Measurements from ENCODE around the gene MEOX1.
A peak's percentile ranks its signal among the peaks of the same experiment; 100 is the strongest.

MEOX1 gene

GRCh38 chr17:43670645-43671030, 8.9 kb upstream of the MEOX1 start:
- no peak for TF ChIP-seq CTCF (IDR thresholded peaks at IDR 0.05; ENCODE audit: low read depth, low read length)
- Histone ChIP-seq H3K4me3 (ENCODE audit: low read depth, low read length) (no peak overlapping the region), H3K27ac (no peak overlapping the region), H3K27me3 (ENCODE audit: insufficient read depth, low read depth, severe bottlenecking) (no peaks in the 10 kb centered on the region), H3K9me3 (ENCODE audit: severe bottlenecking) (no peaks in the 10 kb centered on the region), H3K36me3 (no peaks in the 10 kb centered on the region)
- DNase-seq, result no peak

- DNase-seq, result no peak
- Histone ChIP-seq H3K27ac (peak overlapping the region; percentile 29; the same call in 1 of the 2 replicates), H3K9me3 (ENCODE audit: severe bottlenecking) (no peaks in the 10 kb centered on the region), H3K27me3 (ENCODE audit: insufficient read depth, low read depth, severe bottlenecking) (no peaks in the 10 kb centered on the region), H3K4me3 (ENCODE audit: low read depth, low read length) (no peak overlapping the region), H3K36me3 (no peaks in the 10 kb centered on the region)
- TF ChIP-seq CTCF (IDR thresholded peaks at IDR 0.05; ENCODE audit: low read depth, low read length), result no peak
Observed at GRCh38 chr17:43669971-43670644, 8.4 kb upstream of the MEOX1 start.

GRCh38 chr17:43667947-43668348, 6.2 kb upstream of the MEOX1 start:
- Histone ChIP-seq H3K27ac (no peak overlapping the region), H3K36me3 (no peaks in the 10 kb centered on the region), H3K4me3 (ENCODE audit: low read depth, low read length) (no peak overlapping the region), H3K27me3 (ENCODE audit: insufficient read depth, low read depth, severe bottlenecking) (no peaks in the 10 kb centered on the region), H3K9me3 (ENCODE audit: severe bottlenecking) (no peaks in the 10 kb centered on the region)
- no peak for TF ChIP-seq CTCF (IDR thresholded peaks at IDR 0.05; ENCODE audit: low read depth, low read length)
- DNase-seq, result no peak

- Histone ChIP-seq H3K4me3 (ENCODE audit: low read depth, low read length) (no peak overlapping the region), H3K9me3 (ENCODE audit: severe bottlenecking) (no peaks in the 10 kb centered on the region), H3K27me3 (ENCODE audit: insufficient read depth, low read depth, severe bottlenecking) (no peaks in the 10 kb centered on the region), H3K36me3 (no peaks in the 10 kb centered on the region), H3K27ac (no peak overlapping the region)
- no peak for DNase-seq
- TF ChIP-seq CTCF (IDR thresholded peaks at IDR 0.05; ENCODE audit: low read depth, low read length), result no peak
Observed at GRCh38 chr17:43667506-43667905, 5.8 kb upstream of the MEOX1 start.

- no peak for DNase-seq
- Histone ChIP-seq H3K36me3 (no peaks in the 10 kb centered on the region), H3K9me3 (ENCODE audit: severe bottlenecking) (no peaks in the 10 kb centered on the region), H3K27ac (no peak overlapping the region), H3K27me3 (ENCODE audit: insufficient read depth, low read depth, severe bottlenecking) (no peaks in the 10 kb centered on the region), H3K4me3 (ENCODE audit: low read depth, low read length) (no peak overlapping the region)
- TF ChIP-seq CTCF (IDR thresholded peaks at IDR 0.05; ENCODE audit: low read depth, low read length), result no peak
Observed at GRCh38 chr17:43665937-43666236, 4.2 kb upstream of the MEOX1 start.
